SK-N-SH (cell line): ENCODE results near the gene ADAMTS15. TPM values are rescaled to one million over a fixed set of nuclear protein-coding genes. Genes with fewer than 3 reads are reported as not detected.

Experiments
- CTCF ChIA-PET: fragments of 300-600, 350-600 bp; formaldehyde crosslinking; extraction: SDS; loops from one replicate; lab custom pipeline; 2021; lab: Yijun Ruan, JAX
- POLR2A ChIA-PET: fragments of 350-600 bp; sonication (Branson Sonifier 250); formaldehyde crosslinking; extraction: SDS; loops from one replicate; lab custom pipeline; 2020; ENCODE audit warnings: antibody characterized with exemption, inconsistent platforms; lab: Yijun Ruan, JAX
- DNase-seq: peaks from one replicate; pipeline ENCODE4 v3.0.0; 2012
- H2AFZ ChIP-seq: fragments of 200-600 bp; sonication (generic); 2 replicates; pipeline ENCODE4 v1.8.1; 2016; ENCODE audit warnings: antibody characterized with exemption, mild to moderate bottlenecking, low read depth
- H3F3A ChIP-seq: fragments of 200-600 bp; sonication (generic); replicated peaks from 2 replicates; pipeline ENCODE3; 2016; ENCODE audit warnings: antibody characterized with exemption, mild to moderate bottlenecking; ENCODE audit not compliant: insufficient read depth
- H3K27ac ChIP-seq, 2 experiments: fragments of 200-500 bp in 1 of 2; fragments of 200-600 bp in 1 of 2; sonication (Bioruptor generic) in 1 of 2; sonication (generic), shearing (Covaris generic) in 1 of 2; 2 replicates each; pipeline versions ENCODE4 v1.5.1 to v1.6.1; 2014 to 2016; ENCODE audit warnings: low read depth in 2 of 2, inconsistent platforms in 1 of 2, low read length in 1 of 2, mild to moderate bottlenecking in 1 of 2, mixed read lengths in 1 of 2
- H3K27me3 ChIP-seq: fragments of 200-600 bp; sonication (generic), shearing (Covaris generic); 2 replicates; pipeline ENCODE4 v1.6.1; 2016; ENCODE audit warnings: mixed run types; ENCODE audit not compliant: insufficient read depth
- H3K36me3 ChIP-seq, 2 experiments: fragments of 200-500 bp in 1 of 2; fragments of 200-600 bp in 1 of 2; sonication (Bioruptor generic) in 1 of 2; sonication (generic) in 1 of 2; replicated peaks in 1 of 2; 2 replicates each; pipeline versions ENCODE3 to v1.5.1; 2014 to 2016; ENCODE audit warnings: low read length in 1 of 2, mild to moderate bottlenecking in 1 of 2; ENCODE audit not compliant: insufficient read depth in 2 of 2, control insufficient read depth in 1 of 2
- H3K4me1 ChIP-seq, 2 experiments: fragments of 200-500 bp in 1 of 2; fragments of 200-600 bp in 1 of 2; sonication (Bioruptor generic) in 1 of 2; sonication (generic), shearing (Covaris generic) in 1 of 2; 2 replicates each; pipeline versions ENCODE4 v1.5.1 to v1.6.1; 2014 to 2016; ENCODE audit warnings: low read depth in 1 of 2, low read length in 1 of 2, mixed run types in 1 of 2; ENCODE audit not compliant: insufficient read depth in 2 of 2, control insufficient read depth in 1 of 2
- H3K4me2 ChIP-seq: fragments of 200-600 bp; sonication (generic), shearing (Covaris generic); 2 replicates; pipeline ENCODE4 v1.6.1; 2017; ENCODE audit warnings: mixed run types
- H3K4me3 ChIP-seq, 2 experiments: fragments of 200-500 bp in 1 of 2; fragments of 200-600 bp in 1 of 2; sonication (Bioruptor generic) in 1 of 2; sonication (generic), shearing (Covaris generic) in 1 of 2; 2 replicates each; pipeline versions ENCODE4 v1.5.1 to v1.8.1; 2014 to 2016; ENCODE audit warnings: low read depth in 2 of 2, inconsistent platforms in 1 of 2, low read length in 1 of 2, mild to moderate bottlenecking in 1 of 2, mixed read lengths in 1 of 2, moderate library complexity in 1 of 2
- H3K79me2 ChIP-seq: fragments of 200-600 bp; sonication (generic); 2 replicates; pipeline ENCODE4 v1.8.1; 2017; ENCODE audit warnings: mild to moderate bottlenecking; ENCODE audit not compliant: insufficient read depth
- H3K9ac ChIP-seq: fragments of 200-600 bp; sonication (generic); 2 replicates; pipeline ENCODE4 v1.6.1; 2017; ENCODE audit warnings: mixed run types
- H3K9me2 ChIP-seq: fragments of 200-600 bp; sonication (generic); 2 replicates; pipeline ENCODE4 v1.6.1; 2017; ENCODE audit warnings: mixed run types
- H3K9me3 ChIP-seq: fragments of 200-600 bp; sonication (generic); 2 replicates; pipeline ENCODE4 v1.6.1; 2017; ENCODE audit warnings: mixed run types, mild to moderate bottlenecking, moderate library complexity
- H4K20me1 ChIP-seq: fragments of 200-600 bp; sonication (generic); 2 replicates; pipeline ENCODE4 v1.6.1; 2017; ENCODE audit warnings: mild to moderate bottlenecking, mixed run types; ENCODE audit not compliant: insufficient read depth
- ELF1 ChIP-seq: IDR thresholded peaks from 2 replicates; pipeline ENCODE4 v1.4.0; 2012
- EZH2phosphoT487 ChIP-seq: fragments of 200-600 bp; sonication (generic); IDR thresholded peaks from 2 replicates; pipeline ENCODE4 v1.6.1; 2017; ENCODE audit warnings: low read depth, mixed run types, mild to moderate bottlenecking, antibody characterized with exemption, moderate library complexity, borderline replicate concordance
- FOSL2 ChIP-seq: IDR thresholded peaks from 2 replicates; pipeline ENCODE4 v1.4.0; 2012; ENCODE audit warnings: low read depth, mild to moderate bottlenecking, moderate library complexity, borderline replicate concordance
- FOXJ3 ChIP-seq: sonication (generic); formaldehyde crosslinking; IDR thresholded peaks from 2 replicates; pipeline ENCODE4 v1.5.1; 2020; ENCODE audit warnings: mild to moderate bottlenecking, missing genetic modification reagents
- FOXM1 ChIP-seq: IDR thresholded peaks from 2 replicates; pipeline ENCODE4 v1.4.0; 2012; ENCODE audit warnings: low read depth, mild to moderate bottlenecking
- GABPA ChIP-seq: IDR thresholded peaks from 2 replicates; pipeline ENCODE4 v1.4.0; 2012; ENCODE audit warnings: low read depth, mild to moderate bottlenecking
- MEF2A ChIP-seq: IDR thresholded peaks from 2 replicates; pipeline ENCODE4 v1.4.0; 2012; ENCODE audit warnings: low read depth, borderline replicate concordance
- MXI1 ChIP-seq: IDR thresholded peaks from 2 replicates; pipeline ENCODE4 v1.6.1; 2012; ENCODE audit warnings: mild to moderate bottlenecking, low read depth, low read length, improper control_type of control experiment
- NFIC ChIP-seq: IDR thresholded peaks from 2 replicates; pipeline ENCODE4 v1.4.0; 2012; ENCODE audit warnings: borderline replicate concordance
- NRF1 ChIP-seq: IDR thresholded peaks from 2 replicates; pipeline ENCODE4 v1.6.1; 2012; ENCODE audit warnings: low read depth, mild to moderate bottlenecking, low read length
- POLR2AphosphoS5 ChIP-seq: IDR thresholded peaks from 2 replicates; pipeline ENCODE4 v1.6.1; 2012; ENCODE audit warnings: low read depth, low read length
- SIN3A ChIP-seq: IDR thresholded peaks from 2 replicates; pipeline ENCODE4 v1.6.1; 2012; ENCODE audit warnings: low read depth, mild to moderate bottlenecking, low read length, moderate library complexity, borderline replicate concordance
- SMC3 ChIP-seq: IDR thresholded peaks from 2 replicates; pipeline ENCODE4 v1.6.1; 2012; ENCODE audit warnings: low read depth, low read length, improper control_type of control experiment
- TCF12 ChIP-seq: IDR thresholded peaks from 2 replicates; pipeline ENCODE4 v1.4.0; 2012
- TEAD4 ChIP-seq: IDR thresholded peaks from 2 replicates; pipeline ENCODE4 v1.4.0; 2012; ENCODE audit warnings: mild to moderate bottlenecking, borderline replicate concordance; ENCODE audit not compliant: insufficient read depth
- WGBS: methylation state at CpG from one replicate; pipeline ENCODE4 v1.1.6; 2017; ENCODE audit warnings: low lambda C conversion rate; 5-methylcytosine and 5-hydroxymethylcytosine counted together
- polyA plus RNA-seq, 3 experiments: library from polyadenylated mRNA; depleted of rRNA; stranded (reverse); fragments of >200 nt; gene quantifications; 2 replicates each; pipeline ENCODE4 v1.2.3, GENCODE V29; 2012
- TF ChIP-seq, protein P1 (sequence below): IDR thresholded peaks from 2 replicates; pipeline ENCODE4 v1.4.0; 2012; ENCODE audit warnings: low read depth
- TF ChIP-seq, protein P2 (sequence below): IDR thresholded peaks from 2 replicates; pipeline ENCODE4; 2012
- TF ChIP-seq, protein P3 (sequence below): fragments of 150-350 bp; IDR thresholded peaks from 2 replicates; pipeline ENCODE4 v1.6.1; 2017; ENCODE audit warnings: antibody characterized with exemption, low read length, low read depth, borderline replicate concordance
- TF ChIP-seq, protein P4 (sequence below): fragments of 200-600 bp; sonication (generic); IDR thresholded peaks from 2 replicates; pipeline ENCODE4 v1.6.1; 2017; ENCODE audit warnings: antibody characterized with exemption, mild to moderate bottlenecking, moderate library complexity
- TF ChIP-seq, protein P5 (sequence below): IDR thresholded peaks from 2 replicates; pipeline ENCODE4 v1.6.1; 2012; ENCODE audit warnings: mild to moderate bottlenecking, low read depth, low read length, moderate library complexity

ADAMTS15 gene
- polyA plus RNA-seq, 1 of the 3 experiments (the other 2 are of a cell fraction), result 1.1 TPM

DNA sequence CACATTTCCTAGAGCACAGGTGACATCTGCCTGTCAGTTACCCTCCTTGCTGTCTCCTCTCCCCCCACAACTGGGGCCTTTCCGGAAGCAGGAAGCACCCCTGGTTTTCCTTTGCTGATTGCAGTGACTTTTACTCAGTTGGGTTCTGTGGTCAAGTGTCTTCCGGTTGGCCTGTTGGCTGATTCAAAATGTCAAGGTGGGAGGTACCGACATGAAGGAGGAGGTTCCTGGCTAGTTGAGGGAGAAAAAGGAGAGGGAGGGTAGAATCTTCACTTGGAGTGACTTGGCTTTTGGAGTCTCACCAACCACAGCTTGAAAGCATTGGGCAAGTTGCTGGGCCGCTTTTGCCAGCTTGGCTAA is 9.3 kb upstream of the ADAMTS15 start:
- Histone ChIP-seq H3K9ac (no peak overlapping the region), H3K36me3 (no peaks in the 10 kb centered on the region), H3F3A (peaks cover 5% of the 10 kb centered on the region), H3K9me2 (no peaks in the 10 kb centered on the region), H4K20me1 (no peaks in the 10 kb centered on the region), H3K27ac (no peak overlapping the region), H3K27me3 (no peaks in the 10 kb centered on the region), H3K79me2 (no peaks in the 10 kb centered on the region), H3K4me2 (no peak overlapping the region), H2AFZ (no peak overlapping the region), H3K4me1 (peaks cover 0 to 6% of the 10 kb centered on the region in 2 experiments; a peak in 2 of 4 replicates), H3K9me3 (no peaks in the 10 kb centered on the region), H3K4me3 (no peak overlapping the region)
- no peak for DNase-seq
- WGBS, result 88% methylated on average over 4 of the region's 4 CpGs
- CTCF ChIA-PET, result interaction anchor here (25.8 kb wide), 1 partner anchor 431 kb away, joined by 747 read pairs; no protein-coding TSS in a partner anchor
- POLR2A ChIA-PET, result no interaction called here
- TF ChIP-seq FOXJ3 (CRISPR knock-in tag), result no peak
- TF ChIP-seq, protein P1, sequence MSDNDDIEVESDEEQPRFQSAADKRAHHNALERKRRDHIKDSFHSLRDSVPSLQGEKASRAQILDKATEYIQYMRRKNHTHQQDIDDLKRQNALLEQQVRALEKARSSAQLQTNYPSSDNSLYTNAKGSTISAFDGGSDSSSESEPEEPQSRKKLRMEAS, result no peak
- no peak for TF ChIP-seq SIN3A
- TF ChIP-seq, protein P2, sequence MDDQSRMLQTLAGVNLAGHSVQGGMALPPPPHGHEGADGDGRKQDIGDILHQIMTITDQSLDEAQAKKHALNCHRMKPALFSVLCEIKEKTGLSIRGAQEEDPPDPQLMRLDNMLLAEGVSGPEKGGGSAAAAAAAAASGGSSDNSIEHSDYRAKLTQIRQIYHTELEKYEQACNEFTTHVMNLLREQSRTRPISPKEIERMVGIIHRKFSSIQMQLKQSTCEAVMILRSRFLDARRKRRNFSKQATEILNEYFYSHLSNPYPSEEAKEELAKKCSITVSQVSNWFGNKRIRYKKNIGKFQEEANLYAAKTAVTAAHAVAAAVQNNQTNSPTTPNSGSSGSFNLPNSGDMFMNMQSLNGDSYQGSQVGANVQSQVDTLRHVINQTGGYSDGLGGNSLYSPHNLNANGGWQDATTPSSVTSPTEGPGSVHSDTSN, result no peak
- TF ChIP-seq ELF1, result no peak
- TF ChIP-seq NRF1, result no peak
- TF ChIP-seq TEAD4, result no peak
- no peak for TF ChIP-seq MXI1
- TF ChIP-seq POLR2AphosphoS5, result no peak
- TF ChIP-seq NFIC, result no peak
- TF ChIP-seq, protein P3, sequence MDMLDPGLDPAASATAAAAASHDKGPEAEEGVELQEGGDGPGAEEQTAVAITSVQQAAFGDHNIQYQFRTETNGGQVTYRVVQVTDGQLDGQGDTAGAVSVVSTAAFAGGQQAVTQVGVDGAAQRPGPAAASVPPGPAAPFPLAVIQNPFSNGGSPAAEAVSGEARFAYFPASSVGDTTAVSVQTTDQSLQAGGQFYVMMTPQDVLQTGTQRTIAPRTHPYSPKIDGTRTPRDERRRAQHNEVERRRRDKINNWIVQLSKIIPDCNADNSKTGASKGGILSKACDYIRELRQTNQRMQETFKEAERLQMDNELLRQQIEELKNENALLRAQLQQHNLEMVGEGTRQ, result no peak
- no peak for TF ChIP-seq SMC3
- no peak for TF ChIP-seq FOXM1
- TF ChIP-seq, protein P4, sequence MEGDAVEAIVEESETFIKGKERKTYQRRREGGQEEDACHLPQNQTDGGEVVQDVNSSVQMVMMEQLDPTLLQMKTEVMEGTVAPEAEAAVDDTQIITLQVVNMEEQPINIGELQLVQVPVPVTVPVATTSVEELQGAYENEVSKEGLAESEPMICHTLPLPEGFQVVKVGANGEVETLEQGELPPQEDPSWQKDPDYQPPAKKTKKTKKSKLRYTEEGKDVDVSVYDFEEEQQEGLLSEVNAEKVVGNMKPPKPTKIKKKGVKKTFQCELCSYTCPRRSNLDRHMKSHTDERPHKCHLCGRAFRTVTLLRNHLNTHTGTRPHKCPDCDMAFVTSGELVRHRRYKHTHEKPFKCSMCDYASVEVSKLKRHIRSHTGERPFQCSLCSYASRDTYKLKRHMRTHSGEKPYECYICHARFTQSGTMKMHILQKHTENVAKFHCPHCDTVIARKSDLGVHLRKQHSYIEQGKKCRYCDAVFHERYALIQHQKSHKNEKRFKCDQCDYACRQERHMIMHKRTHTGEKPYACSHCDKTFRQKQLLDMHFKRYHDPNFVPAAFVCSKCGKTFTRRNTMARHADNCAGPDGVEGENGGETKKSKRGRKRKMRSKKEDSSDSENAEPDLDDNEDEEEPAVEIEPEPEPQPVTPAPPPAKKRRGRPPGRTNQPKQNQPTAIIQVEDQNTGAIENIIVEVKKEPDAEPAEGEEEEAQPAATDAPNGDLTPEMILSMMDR, result no peak
- TF ChIP-seq GABPA, result no peak

DNA sequence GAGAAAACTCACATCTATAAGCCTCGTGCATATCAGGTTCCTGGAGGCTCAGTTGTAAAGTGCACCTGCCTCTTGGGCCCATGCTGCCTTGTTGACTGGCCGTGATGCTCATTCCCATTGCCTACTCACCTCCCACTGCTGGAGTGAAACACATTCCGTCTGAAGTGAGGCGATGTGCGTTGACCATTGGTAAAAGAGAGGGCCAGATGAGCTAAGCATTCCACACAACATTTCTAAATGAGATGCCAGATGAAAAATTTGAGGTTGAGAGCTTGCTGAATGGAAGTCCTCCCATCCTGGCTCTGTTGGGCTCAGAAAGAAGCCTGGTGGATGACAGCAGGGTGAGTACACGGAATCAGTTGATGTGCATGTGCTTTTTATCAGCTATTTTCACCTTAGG is 8.6 kb upstream of the ADAMTS15 start:
- Histone ChIP-seq H2AFZ (no peak overlapping the region), H3K27ac (no peak overlapping the region), H3F3A (peaks cover 5% of the 10 kb centered on the region), H3K9me3 (no peaks in the 10 kb centered on the region), H3K4me2 (no peak overlapping the region), H3K9me2 (no peaks in the 10 kb centered on the region), H3K27me3 (no peaks in the 10 kb centered on the region), H4K20me1 (no peaks in the 10 kb centered on the region), H3K9ac (no peak overlapping the region), H3K36me3 (no peaks in the 10 kb centered on the region), H3K79me2 (no peaks in the 10 kb centered on the region), H3K4me3 (no peak overlapping the region), H3K4me1 (peaks cover 0 to 6% of the 10 kb centered on the region in 2 experiments; a peak in 2 of 4 replicates)
- ChIA-PET CTCF (interaction anchor here (0.7 to 25.8 kb wide), 2 partner anchors 320 to 430 kb away, joined by 3 to 747 read pairs; no protein-coding TSS in a partner anchor), POLR2A (no interaction called here)
- 63% methylated on average over 6 of the region's 6 CpGs for WGBS
- no peak for DNase-seq
- TF ChIP-seq, protein P1, result no peak
- TF ChIP-seq MEF2A (no peak), NFIC (no peak), TEAD4 (no peak), TCF12 (no peak), EZH2phosphoT487 (no peak), NRF1 (no peak), FOSL2 (no peak)
- TF ChIP-seq, protein P5, sequence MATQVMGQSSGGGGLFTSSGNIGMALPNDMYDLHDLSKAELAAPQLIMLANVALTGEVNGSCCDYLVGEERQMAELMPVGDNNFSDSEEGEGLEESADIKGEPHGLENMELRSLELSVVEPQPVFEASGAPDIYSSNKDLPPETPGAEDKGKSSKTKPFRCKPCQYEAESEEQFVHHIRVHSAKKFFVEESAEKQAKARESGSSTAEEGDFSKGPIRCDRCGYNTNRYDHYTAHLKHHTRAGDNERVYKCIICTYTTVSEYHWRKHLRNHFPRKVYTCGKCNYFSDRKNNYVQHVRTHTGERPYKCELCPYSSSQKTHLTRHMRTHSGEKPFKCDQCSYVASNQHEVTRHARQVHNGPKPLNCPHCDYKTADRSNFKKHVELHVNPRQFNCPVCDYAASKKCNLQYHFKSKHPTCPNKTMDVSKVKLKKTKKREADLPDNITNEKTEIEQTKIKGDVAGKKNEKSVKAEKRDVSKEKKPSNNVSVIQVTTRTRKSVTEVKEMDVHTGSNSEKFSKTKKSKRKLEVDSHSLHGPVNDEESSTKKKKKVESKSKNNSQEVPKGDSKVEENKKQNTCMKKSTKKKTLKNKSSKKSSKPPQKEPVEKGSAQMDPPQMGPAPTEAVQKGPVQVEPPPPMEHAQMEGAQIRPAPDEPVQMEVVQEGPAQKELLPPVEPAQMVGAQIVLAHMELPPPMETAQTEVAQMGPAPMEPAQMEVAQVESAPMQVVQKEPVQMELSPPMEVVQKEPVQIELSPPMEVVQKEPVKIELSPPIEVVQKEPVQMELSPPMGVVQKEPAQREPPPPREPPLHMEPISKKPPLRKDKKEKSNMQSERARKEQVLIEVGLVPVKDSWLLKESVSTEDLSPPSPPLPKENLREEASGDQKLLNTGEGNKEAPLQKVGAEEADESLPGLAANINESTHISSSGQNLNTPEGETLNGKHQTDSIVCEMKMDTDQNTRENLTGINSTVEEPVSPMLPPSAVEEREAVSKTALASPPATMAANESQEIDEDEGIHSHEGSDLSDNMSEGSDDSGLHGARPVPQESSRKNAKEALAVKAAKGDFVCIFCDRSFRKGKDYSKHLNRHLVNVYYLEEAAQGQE, result no peak
